Measurements from ENCODE around the gene ADAM8. TPM values are rescaled to one million over a fixed set of nuclear protein-coding genes. Genes with fewer than 3 reads are reported as not detected.

ADAM8 gene
- total RNA-seq, 2 donors from 2014 or later, result 2.3 to 3.8 TPM

GRCh38 chr10:133287832-133288500 lies 11.3 kb upstream of the ADAM8 start:
- ATAC-seq, result no peak
- DNase-seq, result no peak
- intact Hi-C loops (cut with DNase I), result no loop called here

- ATAC-seq, result no peak
- no peak for DNase-seq
- intact Hi-C loops (cut with DNase I), result no loop called here
Observed at GRCh38 chr10:133286366-133286765, 9.7 kb upstream of the ADAM8 start.

- intact Hi-C loops (cut with DNase I), result no loop called here
- no peak for ATAC-seq
- no peak for DNase-seq
Observed at GRCh38 chr10:133285217-133285616, 8.5 kb upstream of the ADAM8 start.

- intact Hi-C loops (cut with DNase I), result no loop called here
- DNase-seq (no peak), ATAC-seq (no peak)
Observed at GRCh38 chr10:133283931-133284330, 7.3 kb upstream of the ADAM8 start.

- intact Hi-C loops (cut with DNase I), result no loop called here
- no peak for DNase-seq
- no peak for ATAC-seq
Observed at GRCh38 chr10:133282846-133283390, 6.2 kb upstream of the ADAM8 start.

- ATAC-seq (no peak), DNase-seq (no peak)
- intact Hi-C loops (cut with DNase I), result no loop called here
Observed at GRCh38 chr10:133281628-133282372, 5.1 kb upstream of the ADAM8 start.

GRCh38 chr10:133281084-133281483 lies 4.4 kb upstream of the ADAM8 start:
- intact Hi-C loops (cut with DNase I), result no loop called here
- no peak for DNase-seq
- ATAC-seq, result no peak

- ATAC-seq, result no peak
- intact Hi-C loops (cut with DNase I), result no loop called here
- no peak for DNase-seq
Observed at GRCh38 chr10:133280391-133281059, 3.9 kb upstream of the ADAM8 start.

GRCh38 chr10:133279326-133280226 lies 2.9 kb upstream of the ADAM8 start:
- no peak for DNase-seq
- intact Hi-C loops (cut with DNase I), result no loop called here
- ATAC-seq, result no peak

GRCh38 chr10:133278577-133279265 lies 2.1 kb upstream of the ADAM8 start:
- DNase-seq, result no peak
- intact Hi-C loops (cut with DNase I), result no loop called here
- peak; percentile 37 to 44 for ATAC-seq

GRCh38 chr10:133277993-133278576 lies 1.4 kb upstream of the ADAM8 start:
- DNase-seq (no peak), ATAC-seq (no peak)
- intact Hi-C loops (cut with DNase I), result no loop called here

- DNase-seq, result no peak
- ATAC-seq, result no peak
Observed at GRCh38 chr10:133277277-133277992, 767 bp upstream of the ADAM8 start.

GRCh38 chr10:133276100-133276434 lies 601 bp downstream of the ADAM8 start:
- DNase-seq (no peak), ATAC-seq (no peak)
- intact Hi-C loops (cut with DNase I), result no loop called here

More at GRCh38 chr10:133277277-133277992, 767 bp upstream of the ADAM8 start:
- intact Hi-C loops (cut with DNase I), result no loop called here

GRCh38 chr10:133275684-133276092 lies 980 bp downstream of the ADAM8 start:
- DNase-seq (no peak), ATAC-seq (no peak)
- intact Hi-C loops (cut with DNase I), result no loop called here

GRCh38 chr10:133274751-133275683 lies 1.7 kb downstream of the ADAM8 start:
- intact Hi-C loops (cut with DNase I), result no loop called here
- DNase-seq, result no peak
- peak in 1 of 2 donors; percentile 20 for ATAC-seq

- intact Hi-C loops (cut with DNase I), result no loop called here
- DNase-seq (no peak), ATAC-seq (no peak)
Observed at GRCh38 chr10:133273534-133274143, 3.0 kb downstream of the ADAM8 start.
